Sigmoid colon (tissue), 4 donors: ENCODE measurements around the gene EPHB1.

ENCODE experiments used
- EP300 ChIP-seq, 4 donors: sonication (generic); formaldehyde crosslinking; IDR thresholded peaks; one replicate each; pipeline ENCODE4 v1.6.1; 2017; ENCODE audit warnings: antibody characterized with exemption in 4 of 4
- POLR2A ChIP-seq, 2 donors: fragments of 450-650 bp; IDR thresholded peaks; one replicate each; pipeline ENCODE4 v1.6.1; 2016; ENCODE audit warnings: antibody characterized with exemption in 2 of 2, mild to moderate bottlenecking in 2 of 2, moderate library complexity in 2 of 2
- POLR2AphosphoS5 ChIP-seq, 4 donors: sonication (generic); formaldehyde crosslinking; IDR thresholded peaks; one replicate each; pipeline ENCODE4 v1.6.1; 2017; ENCODE audit warnings: antibody characterized with exemption in 4 of 4
- TF ChIP-seq, protein P1 (sequence below), 4 experiments: fragments of 450-650 bp in 3 of 4; fragments of 200-600 bp in 1 of 4; IDR thresholded peaks; one replicate each; pipeline ENCODE4 v1.5.1; 2016 to 2019; ENCODE audit warnings: antibody characterized with exemption in 4 of 4, mild to moderate bottlenecking in 3 of 4, moderate library complexity in 2 of 4

- TF ChIP-seq POLR2AphosphoS5 (IDR thresholded peaks at IDR 0.05) = no peak
- TF ChIP-seq, protein P1, sequence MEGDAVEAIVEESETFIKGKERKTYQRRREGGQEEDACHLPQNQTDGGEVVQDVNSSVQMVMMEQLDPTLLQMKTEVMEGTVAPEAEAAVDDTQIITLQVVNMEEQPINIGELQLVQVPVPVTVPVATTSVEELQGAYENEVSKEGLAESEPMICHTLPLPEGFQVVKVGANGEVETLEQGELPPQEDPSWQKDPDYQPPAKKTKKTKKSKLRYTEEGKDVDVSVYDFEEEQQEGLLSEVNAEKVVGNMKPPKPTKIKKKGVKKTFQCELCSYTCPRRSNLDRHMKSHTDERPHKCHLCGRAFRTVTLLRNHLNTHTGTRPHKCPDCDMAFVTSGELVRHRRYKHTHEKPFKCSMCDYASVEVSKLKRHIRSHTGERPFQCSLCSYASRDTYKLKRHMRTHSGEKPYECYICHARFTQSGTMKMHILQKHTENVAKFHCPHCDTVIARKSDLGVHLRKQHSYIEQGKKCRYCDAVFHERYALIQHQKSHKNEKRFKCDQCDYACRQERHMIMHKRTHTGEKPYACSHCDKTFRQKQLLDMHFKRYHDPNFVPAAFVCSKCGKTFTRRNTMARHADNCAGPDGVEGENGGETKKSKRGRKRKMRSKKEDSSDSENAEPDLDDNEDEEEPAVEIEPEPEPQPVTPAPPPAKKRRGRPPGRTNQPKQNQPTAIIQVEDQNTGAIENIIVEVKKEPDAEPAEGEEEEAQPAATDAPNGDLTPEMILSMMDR (IDR thresholded peaks at IDR 0.05) = no peak
- TF ChIP-seq POLR2A (IDR thresholded peaks at IDR 0.05) = no peak
- TF ChIP-seq EP300 (IDR thresholded peaks at IDR 0.05) = no peak
Measured at GRCh38 chr3:135261916-135262315, 466.9 kb downstream of the EPHB1 start.
